Measurements from ENCODE around the gene VPS50.
A peak's percentile ranks its signal among the peaks of the same experiment; 100 is the strongest.
"Not testable (repeated sequence)": the region's sequence is repeated elsewhere in the genome, so short reads cannot be mapped to it uniquely, and the experiment has no call there.

VPS50 gene

DNA sequence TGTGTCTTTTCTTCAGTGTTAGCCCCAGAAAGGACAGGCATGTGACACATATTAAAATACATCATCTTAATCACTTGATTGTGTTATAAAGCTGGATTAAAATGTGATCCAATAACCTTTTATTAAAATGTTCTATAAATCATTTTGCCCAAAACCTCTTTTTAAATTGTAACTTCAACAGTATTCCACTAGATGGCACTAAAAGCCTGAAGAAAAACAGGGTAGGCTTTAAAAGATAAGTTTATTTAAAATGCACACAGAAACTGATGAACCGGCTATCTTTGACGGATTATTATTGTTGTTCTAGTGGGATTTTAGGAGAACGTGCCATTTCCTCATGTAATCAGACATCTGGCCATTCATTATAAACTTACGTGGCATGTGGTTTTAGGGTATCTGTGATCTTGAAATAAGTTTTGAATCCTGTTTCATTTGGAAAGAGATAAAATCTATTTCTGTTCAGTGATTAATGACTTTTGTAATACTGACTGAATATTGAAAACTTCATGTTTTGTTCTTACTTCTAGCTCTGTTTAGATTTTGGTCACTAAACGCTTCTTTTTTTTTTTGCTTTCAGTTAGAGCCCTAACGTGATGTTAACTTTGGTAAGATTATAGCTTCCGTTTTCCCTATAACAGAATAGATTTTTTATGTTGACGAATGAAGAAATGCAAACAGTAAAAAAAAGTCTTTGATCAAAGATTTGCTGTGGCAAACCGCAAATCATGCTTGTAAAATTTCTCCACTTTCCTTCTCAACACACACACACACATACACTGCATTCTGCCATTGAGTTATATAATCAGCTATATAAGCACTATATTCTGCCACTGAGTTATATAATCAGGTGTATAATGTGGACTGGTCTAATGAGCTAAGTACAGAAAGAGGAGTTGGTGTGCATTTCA, 13.6 kb downstream of the VPS50 start:
- peak in 1 of 2 experiments; percentile 53 for DNase-seq

DNA sequence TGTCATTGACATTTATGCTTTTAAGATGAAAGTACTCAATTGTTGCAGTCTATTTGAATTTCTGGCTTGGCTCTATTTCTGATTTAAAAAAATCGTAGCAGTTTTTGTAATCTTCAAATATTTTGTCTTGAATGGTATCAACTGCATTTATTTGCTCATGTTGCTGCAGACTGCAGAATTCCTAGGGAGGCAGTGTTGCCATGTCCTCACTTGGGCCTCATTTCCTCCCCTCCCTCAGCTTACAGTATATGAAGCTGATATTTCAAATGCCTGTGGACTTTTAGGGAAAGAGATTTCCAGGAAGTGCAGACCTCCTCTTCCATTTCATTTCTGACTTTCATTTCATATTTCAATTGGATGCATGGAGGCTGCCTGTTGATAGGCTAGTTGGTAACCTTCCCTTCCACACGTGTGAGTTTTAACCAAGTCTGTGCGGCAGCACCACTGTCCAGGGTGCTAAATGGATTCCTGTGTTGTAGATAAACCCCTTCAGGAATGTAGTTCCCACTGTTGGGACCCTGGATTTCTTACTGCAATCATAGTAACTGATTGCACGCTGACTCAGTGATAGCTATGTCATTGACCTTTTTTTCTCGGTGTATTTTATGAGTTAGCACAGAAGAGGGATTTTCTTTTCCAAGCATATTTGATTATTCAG, 17.5 kb downstream of the VPS50 start:
- DNase-seq = no peak

DNA sequence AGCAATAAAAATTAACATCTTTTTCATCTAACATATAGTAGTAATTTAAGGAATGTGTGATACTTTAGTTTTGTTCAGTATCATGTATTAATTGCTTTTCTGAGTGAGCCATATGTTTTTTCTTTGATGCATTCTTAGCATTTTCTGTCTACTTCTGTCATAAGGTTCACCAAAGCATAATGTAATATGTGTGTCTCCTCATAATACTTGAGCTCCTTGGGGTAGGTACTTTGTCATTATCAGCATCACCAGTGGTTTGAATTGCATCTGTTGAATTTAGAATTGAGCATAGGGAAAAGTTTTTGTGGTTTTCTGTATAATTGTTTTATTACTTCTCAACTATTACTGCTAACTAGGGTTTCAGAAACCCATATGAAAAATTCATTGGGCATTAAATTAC, 26.5 kb downstream of the VPS50 start:
- DNase-seq = no peak

DNA sequence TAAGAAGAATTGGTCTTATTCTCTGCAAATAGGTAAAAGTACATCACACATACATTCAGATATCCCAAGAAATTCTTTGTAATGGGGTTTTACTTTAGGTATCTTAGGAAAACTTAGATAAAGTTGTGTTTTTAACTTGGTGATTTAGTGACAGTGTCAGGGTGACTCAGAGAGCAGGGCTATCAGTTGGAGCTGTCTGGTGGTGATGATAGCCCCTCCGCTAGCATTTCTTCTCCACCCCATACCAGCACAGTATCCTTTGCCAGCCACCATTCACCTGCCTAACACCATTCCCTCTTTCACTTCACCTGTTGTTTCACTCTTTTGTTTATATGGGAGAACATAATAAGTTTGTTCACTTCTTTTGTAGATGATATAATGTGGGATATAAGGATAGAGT, 30.4 kb downstream of the VPS50 start:
- no peak for DNase-seq

DNA sequence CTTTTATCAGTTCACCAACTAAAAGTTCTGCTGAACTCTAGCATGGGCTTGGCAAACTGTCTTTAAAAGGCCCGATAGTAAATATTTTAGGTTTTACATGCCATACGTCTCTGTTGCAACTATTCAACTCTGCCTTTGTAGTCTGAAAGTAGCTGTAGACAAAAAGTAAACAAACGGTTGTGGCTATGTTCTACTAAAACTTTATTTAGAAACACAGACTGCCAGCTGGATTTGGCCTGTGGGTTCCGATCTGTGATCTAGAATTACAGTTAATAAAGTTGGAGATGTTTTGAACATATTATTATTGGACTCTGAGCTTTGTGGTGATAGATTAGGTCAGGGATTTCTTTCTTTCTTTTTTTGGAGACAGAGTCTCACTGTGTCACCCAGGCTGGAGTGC, 33.1 kb downstream of the VPS50 start:
- DNase-seq = no peak

DNA sequence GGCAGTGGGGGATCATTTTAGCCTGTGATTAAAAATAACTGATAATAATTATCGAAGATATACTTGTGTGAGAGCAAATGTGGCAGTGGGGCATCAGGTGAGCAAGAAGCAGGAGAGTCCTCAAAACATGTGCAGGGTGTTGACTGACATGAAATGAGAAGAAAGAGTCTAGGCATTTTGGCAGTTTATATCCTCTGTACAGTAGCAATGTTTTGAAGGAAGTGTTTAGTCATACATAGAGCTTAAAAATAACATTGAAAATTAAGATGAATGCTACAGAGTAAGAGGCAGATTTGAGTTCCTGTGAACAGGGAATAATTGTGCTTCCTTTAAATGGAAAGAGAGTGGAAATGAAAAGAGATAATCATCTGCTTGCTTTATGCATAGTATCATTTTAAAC, 47.4 kb downstream of the VPS50 start:
- DNase-seq = no peak

DNA sequence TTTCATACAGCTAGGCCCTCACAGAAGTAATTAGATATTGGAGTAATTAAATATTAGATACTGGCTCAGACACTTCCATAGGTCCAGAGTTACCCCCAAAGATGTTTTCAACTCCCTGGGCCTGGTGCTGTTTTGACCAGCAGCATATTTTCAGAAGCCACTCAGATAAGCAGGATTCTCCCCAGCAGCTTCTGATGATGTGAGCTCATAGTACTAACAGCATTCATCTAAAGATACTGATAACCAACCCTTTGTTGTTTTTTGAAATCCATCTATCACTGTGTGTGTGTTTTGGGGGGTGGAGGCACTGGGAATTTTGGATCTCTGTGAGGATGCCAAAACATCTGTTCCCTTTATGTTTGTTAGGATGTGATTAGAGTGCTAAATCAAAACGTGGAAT, 52.7 kb downstream of the VPS50 start:
- no peak for DNase-seq

DNA sequence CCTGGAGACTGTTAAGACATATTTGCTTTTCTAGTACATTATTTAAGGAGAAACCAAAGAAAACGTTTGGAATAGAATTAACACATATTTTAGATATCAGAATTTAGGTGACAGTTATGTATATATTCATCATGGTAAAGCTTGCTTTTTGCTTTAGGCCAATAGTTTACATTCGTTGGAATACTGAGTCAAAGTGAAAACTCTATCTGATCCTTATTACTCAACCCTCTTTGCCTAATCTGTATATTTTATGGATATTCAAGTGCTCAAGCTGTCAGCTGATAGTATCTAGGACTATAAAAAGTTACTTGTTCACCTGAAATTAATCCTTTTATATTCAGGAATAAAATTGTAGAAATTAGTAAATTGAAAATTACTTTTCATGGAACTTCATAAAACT, 61.1 kb downstream of the VPS50 start:
- DNase-seq = no peak

DNA sequence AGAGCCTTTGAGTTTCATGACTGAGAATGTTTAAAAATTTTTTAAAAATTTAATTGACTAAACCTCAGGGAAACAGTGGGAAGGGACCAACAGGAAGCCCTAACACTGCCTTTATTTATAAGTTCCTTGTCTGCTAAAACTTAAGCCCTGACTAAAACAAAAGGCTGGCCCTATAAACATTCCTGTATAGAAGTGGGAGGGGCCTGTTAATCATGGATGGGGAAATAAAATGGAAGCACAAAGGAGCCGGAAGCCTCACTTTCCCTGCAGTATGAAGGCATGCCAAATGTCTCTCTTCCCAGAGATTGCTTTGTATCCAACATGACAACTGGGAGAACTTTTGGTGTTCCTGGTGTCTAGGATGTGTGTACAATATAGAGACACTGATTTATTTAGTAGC, 66.0 kb downstream of the VPS50 start:
- no peak for DNase-seq

DNA sequence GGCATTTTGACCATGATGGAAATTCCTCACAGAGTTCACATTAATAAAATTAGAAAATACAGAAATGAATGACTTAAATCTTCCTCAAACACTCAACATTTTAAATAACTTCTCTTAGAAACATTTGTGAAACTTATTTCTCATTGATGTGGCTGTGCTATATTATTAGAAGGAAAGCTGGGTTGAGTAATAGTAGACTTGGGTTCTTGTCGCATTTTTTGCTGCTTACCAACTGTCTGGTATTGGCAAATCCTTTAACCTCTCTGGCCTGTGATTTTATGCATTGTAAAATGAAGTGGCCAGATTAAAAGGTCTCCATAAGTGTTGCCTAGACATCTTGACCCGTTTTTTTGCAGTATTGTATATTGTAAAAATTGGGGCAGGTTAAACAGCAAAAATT, 66.5 kb downstream of the VPS50 start:
- no peak for DNase-seq

DNA sequence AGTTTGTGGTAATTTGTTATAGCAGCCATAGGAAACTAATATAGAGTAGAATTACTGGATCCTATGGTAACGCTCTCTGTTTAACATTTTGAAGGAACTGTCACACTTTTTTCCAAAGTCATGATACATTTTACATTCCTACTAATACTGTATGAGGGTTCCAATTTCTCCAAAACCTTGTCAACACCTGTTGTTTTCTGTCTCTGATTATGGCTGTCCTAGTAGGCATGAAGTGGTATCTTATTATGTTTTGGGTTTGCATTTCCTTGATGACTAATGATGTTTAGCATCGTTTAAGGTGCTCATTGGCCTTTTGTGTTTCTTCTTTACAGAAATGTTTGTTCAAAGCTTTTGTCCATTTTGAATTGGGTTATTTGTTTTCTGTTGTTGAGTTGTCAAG, 69.6 kb downstream of the VPS50 start:
- DNase-seq = no peak

DNA sequence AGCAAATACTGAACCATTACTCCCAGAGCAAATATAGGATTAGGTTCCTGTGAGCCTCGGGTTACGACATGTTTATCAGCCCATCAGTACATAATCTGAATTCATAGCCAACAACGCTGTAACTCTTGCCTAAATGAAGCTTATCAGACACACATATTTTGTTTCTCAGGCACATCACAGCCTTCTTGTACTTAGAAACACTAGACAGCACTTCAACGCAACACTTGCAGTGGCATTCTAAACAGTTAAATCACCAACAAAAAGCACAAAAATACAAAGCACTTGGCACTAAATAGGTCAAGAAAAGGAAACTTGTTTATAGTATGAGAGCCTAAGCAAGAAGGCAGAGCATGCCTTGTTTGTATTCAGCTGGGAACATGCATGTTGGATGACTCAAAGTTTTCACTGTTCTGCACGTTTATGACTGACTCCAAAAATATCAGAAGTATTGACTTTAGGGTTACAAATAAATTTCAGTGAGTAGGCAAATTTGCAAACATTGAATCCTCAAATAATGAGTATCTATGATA, 75.0 kb downstream of the VPS50 start:
- DNase-seq = no peak

DNA sequence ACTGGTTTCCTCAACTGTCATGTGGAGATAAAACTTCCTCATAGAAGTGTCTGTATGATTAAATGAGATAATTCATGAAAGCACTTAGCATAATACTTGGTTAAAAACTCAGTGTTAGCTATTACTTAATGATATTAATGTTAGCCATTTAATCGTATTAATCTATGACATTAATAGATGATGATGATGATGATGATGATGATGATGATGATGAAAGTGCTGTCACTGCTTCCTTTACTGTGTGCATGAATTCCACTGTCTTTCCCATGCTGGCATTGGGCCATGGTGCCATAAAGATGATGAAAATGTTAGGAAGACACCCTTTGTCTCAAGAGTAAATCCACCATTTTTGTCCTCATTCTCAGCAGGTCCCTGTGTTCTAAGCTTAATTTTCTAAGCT, 75.8 kb downstream of the VPS50 start:
- DNase-seq = no peak

DNA sequence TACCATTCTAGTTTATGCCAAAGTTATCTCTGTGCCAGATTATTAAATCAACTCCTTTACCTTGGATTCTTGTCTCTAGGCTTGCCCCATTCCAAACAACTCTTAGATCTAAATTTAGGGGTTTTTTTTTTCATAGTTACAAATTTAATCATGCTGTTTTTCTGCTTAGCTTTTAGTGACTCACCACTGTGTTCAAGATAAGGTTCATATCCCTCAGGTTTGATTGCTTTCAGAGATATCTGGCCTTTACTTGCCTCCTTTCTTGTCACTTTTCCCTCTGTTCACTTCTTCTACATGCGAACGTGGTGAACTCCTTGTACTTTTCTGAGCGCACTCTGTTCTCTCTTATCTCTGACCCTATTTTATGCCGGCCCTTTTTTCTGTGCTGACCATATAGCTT, 78.2 kb downstream of the VPS50 start:
- DNase-seq = no peak

DNA sequence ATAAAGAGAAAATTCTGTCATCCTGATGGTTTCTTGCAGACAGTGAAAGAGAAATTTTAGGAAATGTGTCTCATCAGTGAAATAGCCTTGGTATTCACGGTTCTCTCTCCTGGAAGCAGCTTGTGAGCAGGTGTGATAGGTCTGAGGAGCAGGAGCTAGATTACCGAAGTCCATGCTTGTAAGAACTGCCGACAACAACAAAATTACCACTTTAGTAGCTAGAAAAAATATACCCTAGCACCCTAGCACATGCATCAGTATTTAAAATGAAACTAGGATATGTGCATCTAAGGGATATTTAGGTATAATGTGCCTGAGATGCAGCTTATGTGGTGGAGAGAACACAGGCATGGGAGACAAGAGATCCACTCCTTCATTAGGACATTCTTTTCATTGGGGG, 82.3 kb downstream of the VPS50 start:
- no peak for DNase-seq

DNA sequence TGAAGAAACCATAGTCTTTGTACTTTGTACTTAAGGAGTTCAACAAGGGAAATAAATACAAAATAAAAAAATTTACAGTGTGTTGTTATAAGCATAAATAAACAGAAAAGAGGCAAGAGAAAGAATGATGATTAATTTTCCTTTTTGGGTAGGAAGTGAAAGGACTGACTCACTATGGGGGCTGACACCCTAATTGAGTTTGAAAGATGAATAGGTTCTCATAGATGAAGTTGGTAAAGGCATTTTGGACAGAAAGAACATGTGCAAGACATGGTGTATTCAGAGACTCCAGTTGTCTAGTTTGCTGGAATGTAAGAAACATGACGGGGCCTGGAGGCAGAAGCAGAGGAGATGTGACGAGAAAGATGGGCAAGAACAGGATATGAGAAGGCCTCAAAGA, 83.7 kb downstream of the VPS50 start:
- DNase-seq = no peak

DNA sequence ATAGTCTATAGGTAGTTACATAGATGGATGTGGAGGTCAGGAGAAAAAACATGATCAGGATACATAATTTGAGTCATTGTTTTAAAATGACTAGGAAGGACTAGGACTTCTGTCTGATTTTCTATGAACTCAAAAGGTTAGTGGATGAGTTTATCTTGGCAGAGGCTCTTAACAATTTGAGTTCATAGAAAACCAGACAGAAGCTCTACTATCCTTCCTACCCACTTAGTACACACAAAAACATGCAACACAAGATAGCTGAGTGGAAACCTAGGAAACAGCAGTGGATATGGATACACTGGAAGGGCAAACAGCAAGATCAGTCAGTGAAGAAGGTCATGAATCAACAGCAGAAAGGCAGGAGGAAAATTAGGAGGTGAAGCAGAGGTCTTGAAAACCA, 84.6 kb downstream of the VPS50 start:
- DNase-seq = no peak

DNA sequence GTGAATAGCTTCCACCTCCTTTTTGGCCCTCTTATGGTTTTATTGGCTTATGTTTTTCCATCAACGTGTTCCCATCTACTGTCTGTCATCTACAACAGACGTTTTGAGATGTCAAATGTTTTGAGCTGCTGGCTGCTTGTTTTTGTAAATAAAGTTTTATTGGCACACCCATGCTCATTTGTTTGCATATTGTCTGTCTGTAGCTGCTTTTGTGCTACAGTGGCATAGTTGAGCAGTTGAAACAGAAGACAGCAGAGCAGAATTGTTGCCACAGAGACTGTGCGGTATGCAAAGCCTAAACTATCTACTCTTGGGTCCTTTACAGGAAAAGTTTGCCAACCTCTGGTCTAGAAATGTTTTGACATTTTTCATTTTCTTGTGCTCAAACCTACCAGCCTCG, 88.7 kb downstream of the VPS50 start:
- no peak for DNase-seq

DNA sequence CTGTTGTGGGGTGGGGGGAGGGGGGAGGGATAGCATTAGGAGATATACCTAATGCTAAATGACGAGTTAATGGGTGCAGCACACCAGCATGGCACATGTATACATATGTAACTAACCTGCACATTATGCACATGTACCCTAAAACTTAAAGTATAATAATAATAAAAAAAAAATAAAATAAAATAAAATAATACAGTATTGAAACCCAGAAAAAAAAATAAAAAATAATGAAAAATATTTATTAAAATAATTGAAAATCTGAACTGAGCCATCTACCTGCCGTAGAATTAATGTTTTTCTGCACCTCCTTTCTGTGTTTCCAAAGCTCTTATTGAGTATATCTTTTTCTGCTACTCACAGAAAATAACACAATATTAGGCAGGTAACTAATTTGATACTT, 94.1 kb downstream of the VPS50 start:
- DNase-seq = not testable (repeated sequence)

DNA sequence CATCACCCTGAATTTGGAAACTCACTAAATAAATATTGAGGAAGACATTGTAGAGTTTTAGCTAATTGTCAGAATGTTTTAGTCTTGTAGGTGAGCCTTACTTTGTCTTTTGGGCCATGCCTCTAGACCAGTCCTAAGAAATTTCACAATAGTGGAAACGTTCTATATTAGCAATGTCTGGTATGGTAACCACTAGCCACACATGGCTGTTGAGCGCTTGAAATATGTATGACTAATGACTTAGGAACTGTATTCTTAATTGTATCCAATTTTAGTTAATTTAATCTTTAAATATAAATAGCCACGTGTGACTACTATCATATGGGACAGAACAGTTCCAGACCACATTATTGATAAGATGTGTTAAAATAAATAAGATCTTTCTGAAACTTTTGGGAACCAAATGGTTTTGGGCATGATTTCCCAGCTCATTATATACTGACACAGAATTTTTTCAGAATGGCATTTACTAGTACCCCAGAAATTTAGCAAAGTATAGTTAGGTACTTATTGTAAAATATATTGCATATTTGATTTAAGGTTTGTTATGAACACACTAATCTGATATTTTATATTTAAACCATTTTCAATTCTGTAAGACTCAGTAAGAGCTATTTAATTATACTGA, 95.0 kb downstream of the VPS50 start:
- DNase-seq = no peak

DNA sequence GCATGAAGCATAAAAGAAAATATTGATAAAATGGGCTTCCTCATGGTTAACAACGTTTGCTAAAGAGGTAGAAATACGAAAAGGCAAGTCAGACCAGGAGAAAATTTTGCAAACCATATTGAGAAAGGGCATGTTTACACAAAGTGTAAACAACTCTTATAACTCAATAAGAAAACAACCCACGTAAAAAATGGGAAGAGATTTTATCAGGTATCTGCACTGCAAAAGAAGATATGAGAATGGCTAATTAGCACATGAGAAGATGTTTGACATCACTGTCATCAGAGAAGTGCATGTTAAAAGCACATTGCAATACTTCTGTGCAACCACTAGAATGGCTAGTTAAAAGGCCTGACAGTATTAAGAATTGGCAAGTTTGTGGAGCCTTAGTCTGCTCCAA, 99.5 kb downstream of the VPS50 start:
- no peak for DNase-seq

DNA sequence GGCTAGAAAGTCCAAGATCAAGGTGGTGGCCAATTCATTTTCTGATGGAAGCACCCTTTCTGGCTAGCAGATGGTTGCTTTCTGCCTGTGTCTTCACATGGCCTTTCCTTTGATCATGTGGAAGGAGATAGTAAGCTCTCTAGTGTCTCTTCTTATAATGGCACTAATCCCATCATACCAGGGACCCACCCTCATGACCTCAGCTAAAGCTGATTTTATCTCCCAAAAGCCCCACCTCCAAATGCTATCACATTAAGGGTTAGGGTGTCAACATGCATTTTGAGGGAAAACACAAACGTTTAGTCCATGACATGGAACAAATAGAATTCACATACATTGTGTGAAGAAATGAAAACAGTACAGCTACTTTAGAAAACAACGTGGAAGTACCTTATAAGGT, 100.0 kb downstream of the VPS50 start:
- DNase-seq = no peak

DNA sequence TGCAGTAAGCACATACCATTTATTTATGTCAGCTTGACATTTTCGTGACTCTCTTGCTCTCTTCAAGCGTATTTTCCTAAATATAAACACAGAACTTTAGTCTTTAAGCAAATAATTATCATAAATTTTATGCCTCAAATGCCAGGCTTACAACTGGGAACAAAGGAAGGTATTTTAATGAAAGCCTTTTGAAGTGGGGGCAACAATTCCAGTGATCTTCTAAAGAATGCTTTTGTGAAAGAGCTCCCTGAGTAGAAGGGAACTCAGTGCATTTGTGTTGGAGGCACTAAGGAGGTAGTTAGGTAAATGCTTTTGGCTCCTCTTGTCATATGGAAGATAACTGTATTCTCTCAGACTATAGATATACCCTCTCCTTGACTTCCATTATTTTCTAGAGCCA, 104.9 kb downstream of the VPS50 start:
- DNase-seq = no peak

DNA sequence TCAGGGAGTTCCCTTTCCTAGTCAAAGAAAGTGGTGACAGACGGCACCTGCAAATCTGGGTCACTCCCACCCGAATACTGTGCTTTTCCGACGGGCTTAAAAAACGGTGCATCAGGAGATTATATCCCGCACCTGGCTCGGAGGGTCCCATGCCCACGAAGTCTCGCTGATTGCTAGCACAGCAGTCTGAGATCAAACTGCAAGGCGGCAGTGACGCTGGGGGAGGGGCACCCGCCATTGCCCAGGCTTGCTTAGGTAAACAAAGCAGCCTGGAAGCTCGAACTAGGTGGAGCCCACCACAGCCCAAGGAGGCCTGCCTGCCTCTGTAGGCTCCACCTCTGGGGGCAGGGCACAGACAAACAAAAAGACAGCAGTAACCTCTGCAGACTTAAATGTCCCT, 110.0 kb downstream of the VPS50 start:
- DNase-seq = not testable (repeated sequence)
